Smooth muscle cell (in vitro differentiated cells): ENCODE results near the gene ARHGEF7. TPM values are rescaled to one million over a fixed set of nuclear protein-coding genes. Genes with fewer than 3 reads are reported as not detected.

ENCODE experiments used
- DNase-seq: peaks from one replicate; lab custom pipeline; 2025; ENCODE audit not compliant: unreplicated experiment; lab: John Stamatoyannopoulos, UW
- H2AFZ ChIP-seq: fragments of 200-600 bp; sonication (generic); 2 replicates; pipeline ENCODE4 v1.6.0; 2016; ENCODE audit warnings: antibody characterized with exemption, low read depth, mild to moderate bottlenecking
- H3F3A ChIP-seq: fragments of 200-600 bp; sonication (generic); 2 replicates; pipeline ENCODE4 v1.6.0; 2017; ENCODE audit warnings: antibody characterized with exemption, low read depth
- H3K27ac ChIP-seq: fragments of 200-600 bp; sonication (generic); 2 replicates; pipeline ENCODE4 v1.5.1; 2016; ENCODE audit warnings: low read depth, mild to moderate bottlenecking
- H3K27me3 ChIP-seq: fragments of 200-600 bp; sonication (generic); 2 replicates; pipeline ENCODE4 v1.6.1; 2016; ENCODE audit warnings: low read depth, mild to moderate bottlenecking
- H3K36me3 ChIP-seq: fragments of 200-600 bp; sonication (generic); 2 replicates; pipeline ENCODE4 v1.5.1; 2016; ENCODE audit warnings: low read depth
- H3K4me1 ChIP-seq: fragments of 200-600 bp; sonication (generic); 2 replicates; pipeline ENCODE4 v1.5.1; 2016; ENCODE audit warnings: low read depth
- H3K4me2 ChIP-seq: fragments of 200-600 bp; sonication (generic); 2 replicates; pipeline ENCODE4 v1.6.0; 2016; ENCODE audit warnings: mild to moderate bottlenecking
- H3K4me3 ChIP-seq: fragments of 200-600 bp; sonication (generic); 2 replicates; pipeline ENCODE4 v1.5.1; 2016; ENCODE audit warnings: mild to moderate bottlenecking
- H3K79me2 ChIP-seq: fragments of 200-600 bp; sonication (generic); 2 replicates; pipeline ENCODE4 v1.6.0; 2016; ENCODE audit warnings: low read depth, mild to moderate bottlenecking
- H3K9ac ChIP-seq: fragments of 200-600 bp; sonication (generic); 2 replicates; pipeline ENCODE4 v1.6.0; 2016; ENCODE audit warnings: low read depth
- H3K9me3 ChIP-seq: fragments of 200-600 bp; sonication (generic); replicated peaks from 2 replicates; pipeline ENCODE4 v1.5.1; 2016; ENCODE audit warnings: low read depth
- H4K20me1 ChIP-seq: fragments of 200-600 bp; sonication (generic); 2 replicates; pipeline ENCODE4 v1.6.0; 2016; ENCODE audit warnings: low read depth
- WGBS: methylation state at CpG from one replicate; pipeline ENCODE4 v1.1.7; 2016; ENCODE audit warnings: low lambda C conversion rate; 5-methylcytosine and 5-hydroxymethylcytosine counted together
- polyA plus RNA-seq: library from polyadenylated mRNA; unstranded; fragments of >200 nt; fragmentation: Nextera tagmentation; extraction: Ambion mirVana; gene quantifications from 2 replicates; pipeline ENCODE4 v1.2.1, GENCODE V29; 2016
- total RNA-seq: library from RNA; depleted of rRNA; stranded (reverse); fragments of >200 nt; gene quantifications from 2 replicates; pipeline ENCODE4 v1.2.3, GENCODE V29; 2014
- TF ChIP-seq, protein P1 (sequence below): fragments of 200-600 bp; sonication (generic); IDR thresholded peaks from 2 replicates; pipeline ENCODE4 v1.5.1; 2017; ENCODE audit warnings: borderline replicate concordance, mild to moderate bottlenecking, antibody characterized with exemption; ENCODE audit not compliant: insufficient read depth, poor library complexity, severe bottlenecking

The ARHGEF7 gene
- total and polyA plus RNA-seq, 2 experiments from 2014 or later: 13.8 to 32.4 TPM

DNA sequence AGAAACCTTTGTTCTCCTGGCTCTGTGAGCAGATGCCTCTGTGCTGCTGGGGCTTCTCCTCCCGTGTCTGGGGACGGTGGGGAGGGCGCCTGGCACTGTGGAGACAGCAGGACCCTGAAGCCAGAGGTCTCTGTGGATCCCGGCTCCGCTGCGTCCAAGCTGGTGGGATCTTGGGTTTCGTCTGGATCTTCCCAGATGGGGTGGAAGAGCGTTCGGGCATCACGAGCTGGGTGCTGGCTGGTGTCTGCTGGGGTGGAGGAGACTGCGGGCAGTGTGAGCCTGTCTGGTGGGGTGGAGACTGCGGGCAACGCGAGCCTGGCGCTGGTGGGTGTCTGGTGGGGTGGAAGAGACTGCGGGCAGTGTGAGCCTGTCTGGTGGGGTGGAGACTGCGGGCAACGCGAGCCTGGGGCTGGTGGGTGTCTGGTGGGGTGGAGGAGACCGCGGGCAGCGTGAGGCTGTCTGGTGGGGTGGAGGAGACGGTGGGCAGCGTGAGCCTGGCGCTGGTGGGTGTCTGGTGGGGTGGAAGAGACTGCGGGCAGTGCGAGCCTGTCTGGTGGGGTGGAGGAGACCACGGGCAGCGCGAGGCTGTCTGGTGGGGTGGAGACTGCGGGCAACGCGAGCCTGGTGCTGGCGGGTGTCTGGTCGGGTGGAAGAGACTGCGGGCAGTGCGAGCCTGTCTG, 211.0 kb downstream of the ARHGEF7 start:
- H3K27me3 ChIP-seq: no peaks in the 10 kb centered on the region
- no peak overlapping the region for H3K9ac ChIP-seq
- H2AFZ ChIP-seq: no peak overlapping the region
- no peaks in the 10 kb centered on the region for H3K4me1 ChIP-seq
- TF ChIP-seq, protein P1, sequence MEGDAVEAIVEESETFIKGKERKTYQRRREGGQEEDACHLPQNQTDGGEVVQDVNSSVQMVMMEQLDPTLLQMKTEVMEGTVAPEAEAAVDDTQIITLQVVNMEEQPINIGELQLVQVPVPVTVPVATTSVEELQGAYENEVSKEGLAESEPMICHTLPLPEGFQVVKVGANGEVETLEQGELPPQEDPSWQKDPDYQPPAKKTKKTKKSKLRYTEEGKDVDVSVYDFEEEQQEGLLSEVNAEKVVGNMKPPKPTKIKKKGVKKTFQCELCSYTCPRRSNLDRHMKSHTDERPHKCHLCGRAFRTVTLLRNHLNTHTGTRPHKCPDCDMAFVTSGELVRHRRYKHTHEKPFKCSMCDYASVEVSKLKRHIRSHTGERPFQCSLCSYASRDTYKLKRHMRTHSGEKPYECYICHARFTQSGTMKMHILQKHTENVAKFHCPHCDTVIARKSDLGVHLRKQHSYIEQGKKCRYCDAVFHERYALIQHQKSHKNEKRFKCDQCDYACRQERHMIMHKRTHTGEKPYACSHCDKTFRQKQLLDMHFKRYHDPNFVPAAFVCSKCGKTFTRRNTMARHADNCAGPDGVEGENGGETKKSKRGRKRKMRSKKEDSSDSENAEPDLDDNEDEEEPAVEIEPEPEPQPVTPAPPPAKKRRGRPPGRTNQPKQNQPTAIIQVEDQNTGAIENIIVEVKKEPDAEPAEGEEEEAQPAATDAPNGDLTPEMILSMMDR: no peak
- no peaks in the 10 kb centered on the region for H4K20me1 ChIP-seq
- no peaks in the 10 kb centered on the region for H3F3A ChIP-seq
- 94% methylated on average over 15 of the region's 37 CpGs for WGBS
- H3K4me2 ChIP-seq: no peak overlapping the region
- no peaks in the 10 kb centered on the region for H3K9me3 ChIP-seq
- H3K36me3 ChIP-seq: no peaks in the 10 kb centered on the region
- no peak overlapping the region for H3K4me3 ChIP-seq
- no peak overlapping the region for H3K27ac ChIP-seq
- no peak for DNase-seq
- no peaks in the 10 kb centered on the region for H3K79me2 ChIP-seq

GRCh38 chr13:111326621-111326965, 211.5 kb downstream of the ARHGEF7 start:
- DNase-seq: no peak
- H3K36me3 ChIP-seq: no peaks in the 10 kb centered on the region
- TF ChIP-seq, protein P1: no peak
- no peak overlapping the region for H3K4me3 ChIP-seq
- H2AFZ ChIP-seq: no peak overlapping the region
- no peaks in the 10 kb centered on the region for H3K4me1 ChIP-seq
- 92% methylated on average over 13 of the region's 15 CpGs for WGBS
- H3K9ac ChIP-seq: no peak overlapping the region
- H3K4me2 ChIP-seq: no peak overlapping the region
- no peaks in the 10 kb centered on the region for H3K79me2 ChIP-seq
- H3K9me3 ChIP-seq: no peaks in the 10 kb centered on the region
- no peaks in the 10 kb centered on the region for H3K27me3 ChIP-seq
- H3K27ac ChIP-seq: no peak overlapping the region
- H4K20me1 ChIP-seq: no peaks in the 10 kb centered on the region
- H3F3A ChIP-seq: no peaks in the 10 kb centered on the region

- no peaks in the 10 kb centered on the region for H3F3A ChIP-seq
- no peak for DNase-seq
- H3K36me3 ChIP-seq: no peaks in the 10 kb centered on the region
- no peak overlapping the region for H3K9ac ChIP-seq
- H3K4me1 ChIP-seq: no peaks in the 10 kb centered on the region
- TF ChIP-seq, protein P1: no peak
- no peak overlapping the region for H3K4me2 ChIP-seq
- H3K27ac ChIP-seq: no peak overlapping the region
- H3K9me3 ChIP-seq: no peaks in the 10 kb centered on the region
- H4K20me1 ChIP-seq: no peaks in the 10 kb centered on the region
- no peaks in the 10 kb centered on the region for H3K27me3 ChIP-seq
- 87% methylated on average over 16 of the region's 16 CpGs for WGBS
- no peak overlapping the region for H2AFZ ChIP-seq
- H3K79me2 ChIP-seq: no peaks in the 10 kb centered on the region
- no peak overlapping the region for H3K4me3 ChIP-seq
Measured at GRCh38 chr13:111326981-111327642, 212.0 kb downstream of the ARHGEF7 start.
